WTC11 (cell line): ENCODE results near the gene LRCH2.

Source experiments
- IRF2 ChIP-seq: sonication (generic); formaldehyde crosslinking; IDR thresholded peaks from 2 replicates; pipeline ENCODE4 v1.8.0; 2022; ENCODE audit warnings: low read depth, missing genetic modification reagents, borderline replicate concordance
- PRRX2 ChIP-seq: fragments of 250-450 bp; sonication (Bioruptor Pico); IDR thresholded peaks from 2 replicates; pipeline ENCODE4 v1.8.0; 2021; ENCODE audit warnings: mild to moderate bottlenecking
- SMAD3 ChIP-seq: sonication (generic); formaldehyde crosslinking; IDR thresholded peaks from 2 replicates; pipeline ENCODE4 v1.8.0; 2022; ENCODE audit warnings: missing genetic modification reagents, mild to moderate bottlenecking, borderline replicate concordance
- SMAD4 ChIP-seq: sonication (generic); formaldehyde crosslinking; IDR thresholded peaks from 2 replicates; pipeline ENCODE4 v1.8.0; 2022; ENCODE audit warnings: mild to moderate bottlenecking, missing genetic modification reagents
- TEAD4 ChIP-seq: sonication (generic); formaldehyde crosslinking; IDR thresholded peaks from 2 replicates; pipeline ENCODE4 v1.8.0; 2022; ENCODE audit warnings: mild to moderate bottlenecking, missing genetic modification reagents
- ZBTB21 ChIP-seq: sonication (generic); formaldehyde crosslinking; IDR thresholded peaks from 2 replicates; pipeline ENCODE4 v1.8.1; 2023; ENCODE audit warnings: mild to moderate bottlenecking, missing genetic modification reagents, borderline replicate concordance
- ZNF396 ChIP-seq: fragments of 250-450 bp; sonication (Bioruptor Pico); IDR thresholded peaks from 2 replicates; pipeline ENCODE4 v1.8.0; 2021; ENCODE audit warnings: mild to moderate bottlenecking, moderate library complexity, borderline replicate concordance
- ZNF423 ChIP-seq: fragments of 250-450 bp; sonication (Bioruptor Pico); IDR thresholded peaks from 2 replicates; pipeline ENCODE4 v2.1.2; 2022; ENCODE audit warnings: mild to moderate bottlenecking, moderate library complexity
- TF ChIP-seq, protein P1 (sequence below): fragments of 200-600 bp; IDR thresholded peaks from 2 replicates; pipeline ENCODE4 v1.8.0; 2022; ENCODE audit warnings: antibody characterized with exemption
- TF ChIP-seq, protein P2 (sequence below): sonication (generic); formaldehyde crosslinking; IDR thresholded peaks from 2 replicates; pipeline ENCODE4 v1.8.1; 2023; ENCODE audit warnings: mild to moderate bottlenecking, missing genetic modification reagents, moderate library complexity
- TF ChIP-seq, protein P3 (sequence below): sonication (generic); formaldehyde crosslinking; IDR thresholded peaks from 2 replicates; pipeline ENCODE4 v1.8.0; 2022; ENCODE audit warnings: mild to moderate bottlenecking, missing genetic modification reagents
- TF ChIP-seq, protein P4 (sequence below): sonication (generic); formaldehyde crosslinking; IDR thresholded peaks from 2 replicates; pipeline ENCODE4 v1.8.1; 2022; ENCODE audit warnings: missing genetic modification reagents, borderline replicate concordance
- TF ChIP-seq, protein P5 (sequence below): sonication (generic); formaldehyde crosslinking; IDR thresholded peaks from 2 replicates; pipeline ENCODE4 v1.8.0; 2022; ENCODE audit warnings: mild to moderate bottlenecking, missing genetic modification reagents
- TF ChIP-seq, protein P6 (sequence below): sonication (generic); formaldehyde crosslinking; conservative IDR thresholded peaks from 2 replicates; pipeline ENCODE4 v1.8.1; 2022; ENCODE audit warnings: mild to moderate bottlenecking, missing genetic modification reagents

DNA sequence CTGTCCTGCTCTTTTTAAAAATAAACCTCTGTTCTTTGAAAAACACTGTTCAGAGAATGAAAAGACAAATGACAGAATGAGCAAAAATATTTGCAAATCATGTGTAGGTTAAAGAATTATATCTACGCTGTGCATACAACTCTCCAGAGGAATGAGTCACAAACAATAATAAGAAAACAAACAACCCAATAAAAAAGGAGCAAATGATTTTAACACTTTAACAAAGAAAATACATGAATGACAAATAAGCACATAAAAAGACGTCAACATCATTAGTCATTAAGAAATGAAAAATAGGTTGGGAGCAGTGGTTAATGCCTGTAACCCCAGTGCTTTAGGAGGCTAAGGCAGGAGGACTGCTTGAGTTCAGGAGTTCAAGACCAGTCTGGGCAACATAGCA, 21.1 kb upstream of the LRCH2 start:
- TF ChIP-seq, protein P1, sequence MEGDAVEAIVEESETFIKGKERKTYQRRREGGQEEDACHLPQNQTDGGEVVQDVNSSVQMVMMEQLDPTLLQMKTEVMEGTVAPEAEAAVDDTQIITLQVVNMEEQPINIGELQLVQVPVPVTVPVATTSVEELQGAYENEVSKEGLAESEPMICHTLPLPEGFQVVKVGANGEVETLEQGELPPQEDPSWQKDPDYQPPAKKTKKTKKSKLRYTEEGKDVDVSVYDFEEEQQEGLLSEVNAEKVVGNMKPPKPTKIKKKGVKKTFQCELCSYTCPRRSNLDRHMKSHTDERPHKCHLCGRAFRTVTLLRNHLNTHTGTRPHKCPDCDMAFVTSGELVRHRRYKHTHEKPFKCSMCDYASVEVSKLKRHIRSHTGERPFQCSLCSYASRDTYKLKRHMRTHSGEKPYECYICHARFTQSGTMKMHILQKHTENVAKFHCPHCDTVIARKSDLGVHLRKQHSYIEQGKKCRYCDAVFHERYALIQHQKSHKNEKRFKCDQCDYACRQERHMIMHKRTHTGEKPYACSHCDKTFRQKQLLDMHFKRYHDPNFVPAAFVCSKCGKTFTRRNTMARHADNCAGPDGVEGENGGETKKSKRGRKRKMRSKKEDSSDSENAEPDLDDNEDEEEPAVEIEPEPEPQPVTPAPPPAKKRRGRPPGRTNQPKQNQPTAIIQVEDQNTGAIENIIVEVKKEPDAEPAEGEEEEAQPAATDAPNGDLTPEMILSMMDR, result no peak
- TF ChIP-seq TEAD4 (CRISPR knock-in tag), result no peak
- no peak for TF ChIP-seq ZBTB21 (CRISPR knock-in tag)
- no peak for TF ChIP-seq ZNF423 (CRISPR knock-in tag)
- no peak for TF ChIP-seq PRRX2 (CRISPR knock-in tag)
- TF ChIP-seq, protein P2, sequence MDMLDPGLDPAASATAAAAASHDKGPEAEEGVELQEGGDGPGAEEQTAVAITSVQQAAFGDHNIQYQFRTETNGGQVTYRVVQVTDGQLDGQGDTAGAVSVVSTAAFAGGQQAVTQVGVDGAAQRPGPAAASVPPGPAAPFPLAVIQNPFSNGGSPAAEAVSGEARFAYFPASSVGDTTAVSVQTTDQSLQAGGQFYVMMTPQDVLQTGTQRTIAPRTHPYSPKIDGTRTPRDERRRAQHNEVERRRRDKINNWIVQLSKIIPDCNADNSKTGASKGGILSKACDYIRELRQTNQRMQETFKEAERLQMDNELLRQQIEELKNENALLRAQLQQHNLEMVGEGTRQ (CRISPR knock-in tag), result no peak
- TF ChIP-seq IRF2 (CRISPR knock-in tag), result no peak
- TF ChIP-seq SMAD4 (CRISPR knock-in tag), result no peak
- TF ChIP-seq, protein P3, sequence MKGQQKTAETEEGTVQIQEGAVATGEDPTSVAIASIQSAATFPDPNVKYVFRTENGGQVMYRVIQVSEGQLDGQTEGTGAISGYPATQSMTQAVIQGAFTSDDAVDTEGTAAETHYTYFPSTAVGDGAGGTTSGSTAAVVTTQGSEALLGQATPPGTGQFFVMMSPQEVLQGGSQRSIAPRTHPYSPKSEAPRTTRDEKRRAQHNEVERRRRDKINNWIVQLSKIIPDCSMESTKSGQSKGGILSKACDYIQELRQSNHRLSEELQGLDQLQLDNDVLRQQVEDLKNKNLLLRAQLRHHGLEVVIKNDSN, result no peak
- TF ChIP-seq, protein P4, sequence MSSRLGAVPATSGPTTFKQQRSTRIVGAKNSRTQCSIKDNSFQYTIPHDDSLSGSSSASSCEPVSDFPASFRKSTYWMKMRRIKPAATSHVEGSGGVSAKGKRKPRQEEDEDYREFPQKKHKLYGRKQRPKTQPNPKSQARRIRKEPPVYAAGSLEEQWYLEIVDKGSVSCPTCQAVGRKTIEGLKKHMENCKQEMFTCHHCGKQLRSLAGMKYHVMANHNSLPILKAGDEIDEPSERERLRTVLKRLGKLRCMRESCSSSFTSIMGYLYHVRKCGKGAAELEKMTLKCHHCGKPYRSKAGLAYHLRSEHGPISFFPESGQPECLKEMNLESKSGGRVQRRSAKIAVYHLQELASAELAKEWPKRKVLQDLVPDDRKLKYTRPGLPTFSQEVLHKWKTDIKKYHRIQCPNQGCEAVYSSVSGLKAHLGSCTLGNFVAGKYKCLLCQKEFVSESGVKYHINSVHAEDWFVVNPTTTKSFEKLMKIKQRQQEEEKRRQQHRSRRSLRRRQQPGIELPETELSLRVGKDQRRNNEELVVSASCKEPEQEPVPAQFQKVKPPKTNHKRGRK, result no peak
- TF ChIP-seq, protein P5, sequence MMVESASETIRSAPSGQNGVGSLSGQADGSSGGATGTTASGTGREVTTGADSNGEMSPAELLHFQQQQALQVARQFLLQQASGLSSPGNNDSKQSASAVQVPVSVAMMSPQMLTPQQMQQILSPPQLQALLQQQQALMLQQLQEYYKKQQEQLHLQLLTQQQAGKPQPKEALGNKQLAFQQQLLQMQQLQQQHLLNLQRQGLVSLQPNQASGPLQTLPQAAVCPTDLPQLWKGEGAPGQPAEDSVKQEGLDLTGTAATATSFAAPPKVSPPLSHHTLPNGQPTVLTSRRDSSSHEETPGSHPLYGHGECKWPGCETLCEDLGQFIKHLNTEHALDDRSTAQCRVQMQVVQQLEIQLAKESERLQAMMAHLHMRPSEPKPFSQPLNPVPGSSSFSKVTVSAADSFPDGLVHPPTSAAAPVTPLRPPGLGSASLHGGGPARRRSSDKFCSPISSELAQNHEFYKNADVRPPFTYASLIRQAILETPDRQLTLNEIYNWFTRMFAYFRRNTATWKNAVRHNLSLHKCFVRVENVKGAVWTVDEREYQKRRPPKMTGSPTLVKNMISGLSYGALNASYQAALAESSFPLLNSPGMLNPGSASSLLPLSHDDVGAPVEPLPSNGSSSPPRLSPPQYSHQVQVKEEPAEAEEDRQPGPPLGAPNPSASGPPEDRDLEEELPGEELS (CRISPR knock-in tag), result no peak
- TF ChIP-seq SMAD3, result no peak
- TF ChIP-seq, protein P6, sequence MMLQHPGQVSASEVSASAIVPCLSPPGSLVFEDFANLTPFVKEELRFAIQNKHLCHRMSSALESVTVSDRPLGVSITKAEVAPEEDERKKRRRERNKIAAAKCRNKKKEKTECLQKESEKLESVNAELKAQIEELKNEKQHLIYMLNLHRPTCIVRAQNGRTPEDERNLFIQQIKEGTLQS (CRISPR knock-in tag), result no peak
- no peak for TF ChIP-seq ZNF396 (CRISPR knock-in tag)
